ENCODE results near the gene LNX2. TPM values are rescaled to one million over a fixed set of nuclear protein-coding genes. Genes with fewer than 3 reads are reported as not detected.

LNX2 gene
- total and polyA plus RNA-seq, 2 donors (not counting 1 experiment from before 2014, with no cell fraction given): 2.9 to 10.9 TPM

DNA sequence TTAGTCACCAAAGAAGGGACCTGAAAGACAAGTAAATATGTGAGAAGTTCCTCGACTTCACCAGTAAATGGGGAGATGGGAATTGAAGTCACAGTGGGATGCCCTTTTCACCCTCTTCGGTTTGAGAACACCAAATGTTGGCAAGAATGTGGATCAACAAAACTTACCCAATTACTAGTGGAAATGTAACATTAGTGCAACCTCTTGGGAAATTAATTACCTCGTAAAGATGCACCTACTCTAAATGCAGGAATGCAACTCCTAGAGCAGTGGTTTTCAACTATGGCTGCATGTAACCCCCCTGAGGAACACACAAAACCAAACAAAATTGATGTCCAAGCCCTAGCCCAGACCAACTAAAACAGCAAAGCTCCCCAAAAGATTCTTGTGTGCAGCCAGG is 78.1 kb downstream of the LNX2 start:
- intact Hi-C loops (cut with micrococcal nuclease): no loop called here
- DNase-seq (no peak), ATAC-seq (ENCODE audit: low read depth) (no peak)
- Histone ChIP-seq H3K4me1 (ENCODE audit: control insufficient read depth in 2 of 2, insufficient read depth in 2 of 2, low read length in 2 of 2) (no peaks in the 10 kb centered on the region), H4K20me1 (ENCODE audit: control insufficient read depth, insufficient read depth, low read length, poor library complexity, severe bottlenecking) (no peaks in the 10 kb centered on the region), H3K4me2 (replicated peaks; ENCODE audit: low read depth, low read length, poor library complexity, severe bottlenecking) (no peak overlapping the region), H3K9me3 (ENCODE audit: control extremely low read depth in 1 of 3, control insufficient read depth in 2 of 3, insufficient read depth in 1 of 3, low read length in 2 of 3) (no peaks in the 10 kb centered on the region), H3K9ac (ENCODE audit: low read length) (no peak overlapping the region), H3K36me3 (replicated peaks in 1 of 2; ENCODE audit: control extremely low read depth in 1 of 2, control insufficient read depth in 1 of 2, extremely low read depth in 1 of 2, insufficient read depth in 2 of 2, low read length in 1 of 2) (peaks cover 0 to 3% of the 10 kb centered on the region in 2 experiments), H3K27me3 (replicated peaks in 1 of 4; ENCODE audit: control extremely low read depth in 1 of 4, control insufficient read depth in 3 of 4, insufficient read depth in 4 of 4, low read length in 3 of 4) (no peaks in the 10 kb centered on the region), H3K27ac (ENCODE audit: low read length in 2 of 2) (no peak overlapping the region), H3K79me2 (ENCODE audit: control insufficient read depth, insufficient read depth, low read length) (no peaks in the 10 kb centered on the region), H3K4me3 (ENCODE audit: control extremely low read depth in 1 of 5, extremely low read depth in 1 of 5, insufficient read depth in 1 of 5, low read depth in 2 of 5, low read length in 4 of 5) (no peak overlapping the region), H2AFZ (ENCODE audit: insufficient read depth, low read depth, low read length, poor library complexity, severe bottlenecking) (no peak overlapping the region)
- no peak for TF ChIP-seq EZH2 (IDR thresholded peaks at IDR 0.05; ENCODE audit: borderline replicate concordance, insufficient read depth, low read depth, low read length, poor library complexity, severe bottlenecking)
- no peak for TF ChIP-seq CTCF (IDR thresholded peaks at IDR 0.05)
- H3K4me1 Mint-ChIP-seq: no peaks in the 10 kb centered on the region
- H3K27me3 Mint-ChIP-seq: no peaks in the 10 kb centered on the region
- H3K27ac Mint-ChIP-seq: no peak overlapping the region
- no peaks in the 10 kb centered on the region for H3K9me3 Mint-ChIP-seq (ENCODE audit: insufficient read depth)
- no peak overlapping the region for H3K4me3 Mint-ChIP-seq
- ChIA-PET POLR2A (no interaction called here), CTCF (interaction anchor here (1.1 kb wide), 1 partner anchor 10 kb away, joined by 3 read pairs; no protein-coding TSS in a partner anchor)
- 100% methylated on average over 2 of the region's 3 CpGs for WGBS (ENCODE audit: insufficient coverage)

DNA sequence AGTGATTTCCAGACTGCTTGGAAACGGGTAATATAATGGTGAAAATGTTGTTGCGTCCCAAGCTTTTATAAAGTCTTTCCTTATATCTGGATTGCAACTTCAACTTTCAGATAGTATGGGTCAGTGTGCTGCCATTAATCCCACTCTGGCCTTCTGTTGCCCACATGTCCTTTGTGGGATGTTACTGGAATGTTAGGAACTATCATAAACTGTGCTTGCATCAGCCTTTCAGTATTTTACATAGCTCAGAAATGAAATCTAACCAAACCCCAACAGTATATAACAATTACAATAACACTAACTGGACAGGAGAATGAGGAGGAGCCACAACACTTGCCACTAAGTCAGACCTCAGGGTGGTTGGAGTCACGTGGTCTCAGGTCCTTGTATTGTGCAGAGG is 78.9 kb downstream of the LNX2 start:
- WGBS (ENCODE audit: insufficient coverage): no CpG with 5 or more reads among the region's 3 CpGs
- Histone ChIP-seq H3K36me3 (replicated peaks in 1 of 2; ENCODE audit: control extremely low read depth in 1 of 2, control insufficient read depth in 1 of 2, extremely low read depth in 1 of 2, insufficient read depth in 2 of 2, low read length in 1 of 2) (peaks cover 0 to 3% of the 10 kb centered on the region in 2 experiments), H3K79me2 (ENCODE audit: control insufficient read depth, insufficient read depth, low read length) (no peaks in the 10 kb centered on the region), H3K4me3 (ENCODE audit: control extremely low read depth in 1 of 5, extremely low read depth in 1 of 5, insufficient read depth in 1 of 5, low read depth in 2 of 5, low read length in 4 of 5) (no peak overlapping the region), H4K20me1 (ENCODE audit: control insufficient read depth, insufficient read depth, low read length, poor library complexity, severe bottlenecking) (no peaks in the 10 kb centered on the region), H3K4me1 (ENCODE audit: control insufficient read depth in 2 of 2, insufficient read depth in 2 of 2, low read length in 2 of 2) (no peaks in the 10 kb centered on the region), H3K27ac (ENCODE audit: low read length in 2 of 2) (no peak overlapping the region), H3K9me3 (ENCODE audit: control extremely low read depth in 1 of 3, control insufficient read depth in 2 of 3, insufficient read depth in 1 of 3, low read length in 2 of 3) (no peaks in the 10 kb centered on the region), H3K27me3 (replicated peaks in 1 of 4; ENCODE audit: control extremely low read depth in 1 of 4, control insufficient read depth in 3 of 4, insufficient read depth in 4 of 4, low read length in 3 of 4) (no peaks in the 10 kb centered on the region), H2AFZ (ENCODE audit: insufficient read depth, low read depth, low read length, poor library complexity, severe bottlenecking) (no peak overlapping the region), H3K9ac (ENCODE audit: low read length) (no peak overlapping the region), H3K4me2 (replicated peaks; ENCODE audit: low read depth, low read length, poor library complexity, severe bottlenecking) (no peak overlapping the region)
- intact Hi-C loops (cut with micrococcal nuclease): no loop called here
- no peaks in the 10 kb centered on the region for H3K4me1 Mint-ChIP-seq
- ChIA-PET POLR2A (no interaction called here), CTCF (no interaction called here)
- ATAC-seq (ENCODE audit: low read depth) (no peak), DNase-seq (no peak)
- H3K9me3 Mint-ChIP-seq (ENCODE audit: insufficient read depth): no peaks in the 10 kb centered on the region
- no peaks in the 10 kb centered on the region for H3K27me3 Mint-ChIP-seq
- no peak overlapping the region for H3K27ac Mint-ChIP-seq
- TF ChIP-seq EZH2 (IDR thresholded peaks at IDR 0.05; ENCODE audit: borderline replicate concordance, insufficient read depth, low read depth, low read length, poor library complexity, severe bottlenecking): no peak
- TF ChIP-seq CTCF (IDR thresholded peaks at IDR 0.05): no peak
- H3K4me3 Mint-ChIP-seq: no peak overlapping the region
